Activated naive CD8-positive, alpha-beta T cell (primary cell): ENCODE data around the gene NSDHL.
"Not testable (repeated sequence)": the region's sequence is repeated elsewhere in the genome, so short reads cannot be mapped to it uniquely, and the experiment has no call there.

Experiments
- H3K27ac Mint-ChIP-seq: one replicate; pipeline ENCODE4 v1.8.0; 2021; ENCODE audit warnings: mixed read lengths
- H3K27me3 Mint-ChIP-seq: one replicate; pipeline ENCODE4 v1.8.0; 2021; ENCODE audit warnings: mixed read lengths
- H3K36me3 Mint-ChIP-seq: one replicate; pipeline ENCODE4 v1.8.0; 2021; ENCODE audit warnings: mixed read lengths
- H3K4me1 Mint-ChIP-seq: one replicate; pipeline ENCODE4 v1.8.0; 2021; ENCODE audit warnings: low read depth, mixed read lengths
- H3K4me3 Mint-ChIP-seq: one replicate; pipeline ENCODE4 v1.8.0; 2021; ENCODE audit warnings: mild to moderate bottlenecking, mixed read lengths
- H3K9me3 Mint-ChIP-seq: one replicate; pipeline ENCODE4 v1.8.0; 2021; ENCODE audit warnings: low read depth, mixed read lengths

The NSDHL gene

DNA sequence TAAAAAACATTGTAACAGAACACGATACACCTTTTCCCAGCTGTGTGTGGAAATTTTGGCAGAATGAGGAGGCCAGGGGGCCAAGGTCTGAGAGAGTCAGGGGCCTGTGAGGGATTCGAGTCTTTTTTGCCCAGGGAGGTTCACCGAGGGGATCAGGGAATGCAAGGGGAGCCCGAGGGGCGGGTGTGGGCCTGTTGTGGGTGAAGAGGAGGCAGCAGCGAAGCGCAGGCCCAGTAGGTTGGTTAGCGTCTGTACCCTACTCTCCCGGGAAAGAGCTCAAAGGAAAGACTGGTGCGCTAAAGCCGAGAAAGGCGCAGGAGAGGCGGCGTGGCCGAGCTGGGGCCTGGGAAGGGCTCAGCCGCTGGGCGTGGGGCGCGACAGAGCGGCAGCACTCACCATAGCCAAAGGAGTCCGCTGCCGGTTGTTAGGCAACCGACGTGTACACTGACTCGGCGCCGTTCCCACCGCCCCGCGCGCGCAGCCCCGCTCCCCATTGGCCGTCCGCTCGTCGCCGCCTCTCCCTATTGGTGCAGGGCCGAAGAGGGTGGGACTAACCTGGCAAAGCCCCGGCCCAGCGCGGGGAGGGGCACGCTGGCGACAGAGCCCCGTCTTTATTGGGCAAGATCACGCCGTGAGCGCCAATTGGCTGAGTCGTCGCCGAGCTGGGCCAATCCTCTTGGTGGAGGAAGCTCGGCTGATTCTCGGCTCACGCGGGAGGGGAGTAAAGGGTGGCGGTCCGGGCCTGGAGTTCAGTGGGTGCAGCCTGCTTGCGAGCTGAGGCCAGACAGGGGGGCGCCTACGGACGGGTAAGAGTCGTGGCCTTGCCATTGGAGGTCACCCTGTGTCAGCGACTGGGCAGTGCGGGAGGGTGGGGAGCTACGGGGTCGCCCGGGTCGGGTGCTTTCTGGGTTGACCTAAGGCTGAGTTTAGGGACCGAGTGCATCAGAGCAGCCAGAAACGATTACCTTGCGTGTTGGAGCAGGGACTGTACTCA, at the start of gene NSDHL, which contains the start of gene CETN2:
Gene NSDHL (plus strand): TSS at position 752 of the 994 bp plus-strand sequence. CDS start 15,262 bp downstream, outside the sequence.
Gene CETN2 (minus strand): TSS at position 446 of the 994 bp plus-strand sequence. CDS start 47 bp downstream, at position 399.
- peak within 1 kb of the TSS; percentile 96 for H3K4me3 Mint-ChIP-seq
- no peaks in the 10 kb centered on the region for H3K9me3 Mint-ChIP-seq
- H3K27ac Mint-ChIP-seq = peak within 1 kb of the TSS; percentile 90
- peaks cover 2% of the 10 kb centered on the region for H3K36me3 Mint-ChIP-seq
- H3K27me3 Mint-ChIP-seq = no peaks in the 10 kb centered on the region
- H3K4me1 Mint-ChIP-seq = peaks cover 28% of the 10 kb centered on the region

DNA sequence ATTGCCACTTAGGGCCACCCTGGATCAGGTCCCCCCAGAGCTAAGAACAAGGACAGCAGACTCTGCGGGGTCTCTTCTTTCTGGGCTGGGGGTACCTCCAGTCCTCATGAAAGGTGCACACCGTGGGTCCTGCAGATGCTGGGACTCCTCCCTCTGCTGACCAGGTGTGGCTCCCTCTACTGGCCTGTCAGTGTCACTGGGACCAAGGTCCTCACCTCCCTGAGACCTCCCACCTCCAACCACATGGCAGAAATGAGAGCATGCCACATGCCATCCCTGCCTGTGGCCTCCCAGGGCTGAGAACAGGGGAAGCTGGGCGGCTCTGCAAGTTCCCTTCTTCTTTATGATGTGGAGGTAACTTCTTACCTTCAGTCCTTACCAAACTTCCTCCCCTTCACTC, 43.8 kb upstream of the NSDHL start:
- not testable (repeated sequence) for H3K4me1 Mint-ChIP-seq, H3K27me3 Mint-ChIP-seq, H3K27ac Mint-ChIP-seq, H3K36me3 Mint-ChIP-seq, H3K4me3 Mint-ChIP-seq, H3K9me3 Mint-ChIP-seq

DNA sequence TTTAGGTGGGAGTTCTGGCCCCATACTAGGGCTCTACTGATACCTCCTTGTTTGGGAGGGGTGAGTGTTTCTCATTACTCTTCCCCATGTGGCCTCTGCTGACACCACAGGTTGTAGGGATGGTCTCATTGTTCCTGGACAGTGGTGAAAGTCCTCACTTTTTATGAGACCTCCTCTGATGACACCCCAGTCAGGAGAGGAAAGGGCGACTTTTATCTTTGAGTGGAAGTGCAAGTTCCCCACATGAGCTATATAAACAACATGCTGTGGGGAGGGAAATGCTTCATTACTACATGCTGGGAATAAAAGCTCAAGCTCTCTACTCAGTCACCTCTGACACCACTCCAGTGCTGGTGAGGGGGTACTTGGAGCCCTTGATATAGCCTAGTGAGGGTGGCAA, 31.9 kb upstream of the NSDHL start:
- H3K4me3 Mint-ChIP-seq = no peak overlapping the region

DNA sequence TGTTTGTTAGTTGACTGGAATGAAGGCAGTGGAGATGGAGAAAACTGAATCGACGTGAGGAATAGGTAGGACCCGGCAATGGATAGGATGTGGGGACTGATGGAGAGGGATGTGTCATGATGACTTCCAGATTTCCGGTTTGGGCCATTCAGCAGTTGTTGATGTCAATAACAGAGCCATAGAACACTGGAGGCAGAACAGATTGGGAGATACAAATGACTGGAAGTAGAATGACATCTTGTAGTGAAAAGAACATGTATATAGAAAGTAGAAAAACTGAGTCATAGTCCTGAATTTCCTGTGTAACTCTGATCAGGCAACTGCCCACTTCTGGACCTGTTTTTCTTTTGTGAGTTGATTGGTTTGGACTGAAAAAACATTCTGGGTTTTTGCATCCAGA, 24.8 kb upstream of the NSDHL start:
- Mint-ChIP-seq H3K27ac (no peak overlapping the region), H3K4me3 (no peak overlapping the region), H3K27me3 (peaks cover 3% of the 10 kb centered on the region), H3K4me1 (no peaks in the 10 kb centered on the region), H3K36me3 (no peaks in the 10 kb centered on the region), H3K9me3 (no peaks in the 10 kb centered on the region)

More for the DNA sequence above, 31.9 kb upstream of the NSDHL start:
- no peak overlapping the region for H3K27ac Mint-ChIP-seq
- no peaks in the 10 kb centered on the region for H3K4me1 Mint-ChIP-seq
- H3K27me3 Mint-ChIP-seq = peaks cover 3% of the 10 kb centered on the region
- H3K36me3 Mint-ChIP-seq = no peaks in the 10 kb centered on the region
- no peaks in the 10 kb centered on the region for H3K9me3 Mint-ChIP-seq

DNA sequence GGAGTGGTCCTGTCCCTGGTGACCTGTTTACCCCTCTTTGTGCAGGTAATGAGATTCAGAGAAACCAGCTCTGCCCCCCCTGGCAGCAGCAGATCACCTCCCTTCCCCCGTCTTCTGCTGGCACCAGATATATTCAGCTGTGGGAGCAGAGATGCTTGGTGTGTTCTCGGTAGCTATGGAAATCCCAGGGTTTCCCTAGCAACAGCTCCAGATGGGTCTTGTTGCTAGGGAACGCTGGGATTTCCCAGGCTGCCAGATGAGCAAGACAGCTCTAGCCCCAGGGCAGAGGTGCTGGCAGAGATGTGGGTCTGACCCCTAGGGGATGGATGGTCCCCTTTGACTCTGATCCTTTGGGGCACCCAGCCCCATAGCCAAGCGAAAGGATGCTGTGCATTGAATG, 20.5 kb upstream of the NSDHL start:
- Mint-ChIP-seq H3K27ac (no peak overlapping the region), H3K4me3 (no peak overlapping the region)

DNA sequence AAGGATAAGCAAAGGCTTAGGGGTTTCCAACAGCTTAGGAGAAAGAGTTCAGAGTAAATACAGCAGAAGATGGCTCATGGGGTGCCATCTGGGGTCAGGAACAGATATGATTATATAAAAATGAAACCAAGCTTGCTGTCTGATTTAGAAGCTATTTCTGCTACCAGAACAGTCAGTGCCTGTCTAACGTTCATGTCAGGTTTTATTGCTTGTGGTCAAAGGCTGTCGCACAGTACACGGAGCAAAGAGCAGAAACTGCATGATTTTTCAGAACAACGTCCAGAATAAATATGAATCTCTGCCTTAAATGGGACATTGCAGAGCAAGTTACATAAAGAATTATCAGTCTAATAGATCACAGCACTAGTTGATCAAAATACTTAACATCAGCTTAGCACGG, 17.7 kb upstream of the NSDHL start:
- Mint-ChIP-seq H3K4me1 (no peaks in the 10 kb centered on the region), H3K9me3 (no peaks in the 10 kb centered on the region), H3K27ac (no peak overlapping the region), H3K27me3 (peaks cover 3% of the 10 kb centered on the region), H3K36me3 (no peaks in the 10 kb centered on the region), H3K4me3 (no peak overlapping the region)

More for the DNA sequence above, 20.5 kb upstream of the NSDHL start:
- no peaks in the 10 kb centered on the region for H3K27me3 Mint-ChIP-seq
- H3K36me3 Mint-ChIP-seq = no peaks in the 10 kb centered on the region
- H3K9me3 Mint-ChIP-seq = no peaks in the 10 kb centered on the region
- H3K4me1 Mint-ChIP-seq = no peaks in the 10 kb centered on the region

DNA sequence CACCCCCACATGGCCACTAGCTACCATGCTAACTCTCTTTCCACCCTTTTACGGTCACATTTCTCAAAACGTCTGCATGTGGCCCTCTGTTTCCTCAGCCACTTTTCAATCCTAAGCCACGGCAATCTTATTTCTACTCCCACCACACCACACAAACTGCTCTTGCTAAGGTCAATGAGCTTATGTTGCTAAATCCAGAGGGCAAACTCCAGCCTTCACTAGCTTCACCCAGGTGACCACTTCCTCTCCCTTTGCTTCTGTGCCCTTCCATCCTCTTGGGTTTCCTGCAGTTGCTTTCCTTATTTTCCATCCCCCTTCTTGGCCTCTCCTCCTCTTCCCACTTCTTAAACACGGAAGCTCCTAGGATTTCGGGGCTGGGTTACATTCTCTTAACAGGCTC, 16.8 kb upstream of the NSDHL start:
- Mint-ChIP-seq H3K36me3 (no peaks in the 10 kb centered on the region), H3K27me3 (peaks cover 3% of the 10 kb centered on the region), H3K4me1 (no peaks in the 10 kb centered on the region), H3K9me3 (no peaks in the 10 kb centered on the region), H3K4me3 (no peak overlapping the region), H3K27ac (no peak overlapping the region)

DNA sequence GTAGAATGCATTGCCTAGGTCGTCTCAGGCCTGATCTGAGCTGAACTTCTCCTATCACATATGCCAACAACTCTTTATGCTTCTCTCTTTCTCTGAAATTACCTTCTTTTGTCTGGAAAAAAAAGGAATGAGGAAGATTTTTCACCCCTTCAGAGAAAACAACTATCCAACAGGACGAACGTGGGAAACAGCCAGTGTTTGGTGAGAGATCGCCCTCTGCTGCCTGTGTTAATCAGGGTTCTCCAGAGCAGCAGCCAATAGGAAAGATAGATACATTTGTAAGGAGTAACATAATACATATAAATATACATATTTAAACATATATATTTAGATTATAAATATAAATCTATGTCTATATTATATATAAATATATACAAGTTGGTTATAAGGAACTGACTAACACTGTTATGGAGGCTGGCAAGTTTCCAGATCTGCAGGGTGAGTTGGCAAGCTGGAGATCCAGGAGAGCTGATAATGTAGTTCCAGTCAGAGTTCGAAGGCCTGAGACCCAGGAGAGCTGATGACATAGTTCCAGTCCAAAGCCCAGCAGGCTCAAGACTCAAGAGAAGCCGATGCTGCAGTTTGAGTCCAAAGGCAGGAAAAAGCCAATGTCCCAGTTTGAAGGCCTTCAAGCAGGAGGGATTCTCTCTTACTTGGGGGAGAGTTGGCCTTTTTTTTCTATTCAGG, 13.6 kb upstream of the NSDHL start:
- Mint-ChIP-seq H3K4me3 (no peak overlapping the region), H3K4me1 (no peaks in the 10 kb centered on the region), H3K27ac (no peak overlapping the region), H3K27me3 (peaks cover 5% of the 10 kb centered on the region), H3K36me3 (no peaks in the 10 kb centered on the region), H3K9me3 (no peaks in the 10 kb centered on the region)

DNA sequence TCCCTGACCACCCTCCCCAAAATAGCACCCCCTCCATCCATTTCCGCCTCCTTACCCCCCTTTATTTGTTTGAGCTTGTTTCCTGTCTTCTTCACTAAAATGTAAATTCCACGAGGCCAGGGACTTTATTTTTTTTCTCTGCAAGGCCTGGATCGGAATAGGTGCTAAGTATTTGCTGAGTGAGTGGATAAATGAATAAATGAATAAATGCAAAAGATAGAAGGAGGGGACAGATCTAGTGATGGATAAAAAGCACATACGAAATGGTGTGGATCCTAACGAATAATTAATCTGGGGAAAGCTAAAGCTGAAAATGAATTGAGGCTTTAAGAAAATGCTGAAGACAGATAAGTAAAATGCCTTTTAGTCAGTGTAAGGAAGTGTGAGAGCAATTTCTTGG, 12.5 kb upstream of the NSDHL start:
- Mint-ChIP-seq H3K9me3 (no peaks in the 10 kb centered on the region), H3K4me3 (no peak overlapping the region), H3K27ac (no peak overlapping the region), H3K4me1 (no peaks in the 10 kb centered on the region), H3K27me3 (peaks cover 5% of the 10 kb centered on the region), H3K36me3 (no peaks in the 10 kb centered on the region)

DNA sequence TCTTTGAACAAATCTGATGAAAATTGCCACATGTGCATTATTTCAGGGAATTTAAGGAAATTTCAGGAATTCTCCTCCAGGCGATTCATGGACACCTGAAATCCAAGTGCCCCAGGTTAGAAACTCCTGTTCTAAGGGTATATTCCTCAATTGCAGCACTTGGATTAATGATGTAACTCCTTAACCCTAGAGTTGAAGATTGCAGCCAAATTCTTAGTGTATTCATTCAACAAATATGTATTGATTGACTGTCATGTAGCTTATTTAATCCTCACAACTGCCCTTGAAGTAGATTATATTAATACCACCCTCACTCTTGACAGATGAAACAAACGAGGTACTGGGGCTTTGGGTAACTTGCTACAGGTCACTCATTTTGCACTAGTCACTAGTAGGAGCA, 11.6 kb upstream of the NSDHL start:
- H3K27me3 Mint-ChIP-seq = peaks cover 5% of the 10 kb centered on the region
- no peaks in the 10 kb centered on the region for H3K9me3 Mint-ChIP-seq
- H3K4me1 Mint-ChIP-seq = no peaks in the 10 kb centered on the region
- no peak overlapping the region for H3K27ac Mint-ChIP-seq
- H3K4me3 Mint-ChIP-seq = no peak overlapping the region
- H3K36me3 Mint-ChIP-seq = no peaks in the 10 kb centered on the region

DNA sequence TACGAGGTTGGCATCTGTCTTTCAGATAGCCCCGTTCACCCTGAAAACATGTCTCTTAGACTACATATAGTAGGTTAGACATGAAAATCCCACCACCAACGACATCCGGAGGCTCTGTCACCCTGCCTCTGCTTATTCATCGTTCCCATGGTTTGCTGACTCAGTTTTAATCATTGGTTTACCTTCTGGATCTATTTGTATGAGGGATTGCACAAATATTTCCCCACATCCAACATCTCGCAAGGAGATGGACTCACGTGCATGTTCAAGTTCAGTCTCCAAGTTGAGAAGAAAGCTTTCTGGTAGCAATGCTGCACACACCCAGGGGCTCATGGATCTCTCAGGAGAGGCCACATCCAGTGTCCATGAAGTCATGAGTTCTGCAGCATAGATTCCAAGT, 11.1 kb upstream of the NSDHL start:
- H3K9me3 Mint-ChIP-seq = no peaks in the 10 kb centered on the region

DNA sequence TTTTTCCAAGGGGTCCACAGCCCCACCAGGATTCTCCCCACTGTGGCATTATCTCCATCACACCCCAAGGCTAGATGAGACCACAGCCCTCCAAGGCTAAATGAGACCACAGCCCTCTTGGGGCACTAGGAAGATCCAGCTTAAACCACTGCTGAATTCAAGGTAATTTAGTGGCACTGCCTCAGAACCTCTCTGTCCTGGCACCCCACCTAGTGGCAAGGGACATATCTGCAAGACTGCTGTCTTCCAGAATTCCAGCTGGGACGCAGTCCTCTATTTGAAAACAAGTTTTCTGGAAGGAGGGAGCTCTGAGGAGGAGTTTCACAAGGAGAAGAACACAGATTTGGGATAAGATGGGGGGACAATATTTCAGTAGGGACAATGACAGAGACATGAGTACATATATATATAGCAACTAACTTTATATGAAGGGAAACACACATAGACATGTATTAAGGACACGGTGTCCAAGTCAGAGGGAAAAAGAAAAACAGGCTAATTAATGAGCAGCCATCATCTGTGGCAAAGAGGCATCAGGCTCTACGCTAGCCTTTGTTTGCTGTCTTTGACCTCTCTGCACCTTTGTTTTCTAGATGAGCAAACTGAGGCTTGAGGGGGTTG, 9.6 kb upstream of the NSDHL start:
- peaks cover 5% of the 10 kb centered on the region for H3K27me3 Mint-ChIP-seq
- no peaks in the 10 kb centered on the region for H3K4me1 Mint-ChIP-seq
- H3K36me3 Mint-ChIP-seq = no peaks in the 10 kb centered on the region
- H3K4me3 Mint-ChIP-seq = no peak overlapping the region
- no peak overlapping the region for H3K27ac Mint-ChIP-seq
- H3K9me3 Mint-ChIP-seq = no peaks in the 10 kb centered on the region

More for the DNA sequence above, 11.1 kb upstream of the NSDHL start:
- H3K27me3 Mint-ChIP-seq = peaks cover 5% of the 10 kb centered on the region
- H3K36me3 Mint-ChIP-seq = no peaks in the 10 kb centered on the region
- no peak overlapping the region for H3K4me3 Mint-ChIP-seq
- H3K4me1 Mint-ChIP-seq = no peaks in the 10 kb centered on the region
- H3K27ac Mint-ChIP-seq = no peak overlapping the region

DNA sequence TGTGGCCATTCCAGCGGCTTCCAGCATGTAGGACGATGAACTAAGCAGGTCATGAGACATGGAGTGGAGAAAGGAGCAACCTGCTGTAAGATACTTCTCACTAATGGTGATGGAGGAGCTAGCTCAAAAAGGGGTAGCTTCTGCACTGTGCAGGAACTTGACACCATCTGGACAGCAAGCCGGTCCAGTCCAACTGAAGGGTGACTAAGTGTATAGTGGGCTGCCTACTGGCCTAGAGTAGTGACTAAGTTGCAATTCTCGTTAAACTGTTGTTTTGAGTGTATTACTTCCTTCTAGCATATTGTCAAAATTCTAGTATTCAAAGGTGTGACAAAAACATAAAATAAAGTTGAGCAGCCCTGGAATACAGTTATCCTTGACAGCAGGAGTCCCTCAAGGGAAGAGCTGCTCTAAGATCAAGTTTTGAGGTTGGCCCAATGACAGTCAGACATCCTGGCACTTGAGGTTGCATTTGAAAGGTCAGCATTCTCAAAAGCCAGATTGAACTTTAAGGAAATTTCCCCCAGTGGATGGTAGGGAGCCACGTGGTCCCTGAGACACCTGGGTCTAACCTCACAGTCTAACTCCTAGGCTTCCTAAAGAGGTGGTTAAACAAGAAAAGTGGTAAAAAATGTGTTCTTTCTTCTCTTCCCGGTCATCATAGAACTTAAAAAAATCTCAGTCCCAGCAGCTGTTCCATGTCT, 8.3 kb upstream of the NSDHL start:
- Mint-ChIP-seq H3K9me3 (no peaks in the 10 kb centered on the region), H3K36me3 (no peaks in the 10 kb centered on the region), H3K4me1 (no peaks in the 10 kb centered on the region), H3K4me3 (no peak overlapping the region), H3K27me3 (peaks cover 2% of the 10 kb centered on the region), H3K27ac (no peak overlapping the region)

DNA sequence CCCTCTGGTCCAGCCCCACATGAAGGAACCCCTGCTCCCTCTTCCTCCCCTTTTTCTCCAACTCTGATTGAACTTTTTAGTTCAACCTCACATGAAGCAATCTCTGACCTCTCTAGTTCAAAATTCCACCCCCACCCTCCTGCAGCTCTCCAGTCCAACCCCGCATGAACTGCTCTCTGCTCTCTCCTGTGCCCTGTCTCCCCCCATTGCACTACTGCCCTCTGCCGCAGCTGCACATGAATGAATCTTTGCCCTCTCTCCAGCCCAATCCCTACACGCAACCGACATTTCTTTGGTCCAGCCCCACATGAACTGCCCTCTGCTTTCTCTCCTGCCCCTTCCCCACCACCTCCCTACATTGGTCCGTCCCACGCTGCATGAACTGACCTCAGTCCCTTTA, 7.2 kb upstream of the NSDHL start:
- no peak overlapping the region for H3K4me3 Mint-ChIP-seq
- no peaks in the 10 kb centered on the region for H3K4me1 Mint-ChIP-seq
- H3K9me3 Mint-ChIP-seq = no peaks in the 10 kb centered on the region
- H3K27me3 Mint-ChIP-seq = peaks cover 2% of the 10 kb centered on the region
- H3K36me3 Mint-ChIP-seq = no peaks in the 10 kb centered on the region
- H3K27ac Mint-ChIP-seq = no peak overlapping the region
